ENCODE measurements around the gene STAT1.

Gene STAT1

DNA sequence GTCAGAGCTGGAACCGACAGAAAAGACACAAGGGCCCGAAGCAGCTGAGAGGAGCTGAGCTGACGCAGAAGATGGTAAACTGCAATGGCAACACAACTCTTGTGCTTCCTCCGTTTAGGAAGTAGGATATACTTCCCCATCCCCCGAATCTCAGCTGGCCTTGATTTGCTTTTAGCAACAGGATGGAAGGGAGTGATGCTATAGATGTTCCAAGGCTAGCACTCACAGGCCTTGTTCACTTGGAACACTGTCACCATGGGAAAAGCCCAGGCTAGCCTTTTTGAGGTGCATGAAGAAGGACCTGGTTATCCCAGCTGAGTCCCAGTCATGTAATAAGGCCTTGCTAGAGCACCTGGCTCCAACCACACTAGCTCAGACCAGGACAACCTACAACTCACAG is 26.0 kb downstream of the STAT1 start:
- no peak for TF ChIP-seq CTCF (IDR thresholded peaks at IDR 0.05; ENCODE audit: extremely low read depth, insufficient read depth, missing control alignments)
- in situ Hi-C loops (cut with MboI; ENCODE audit: low pct_unique_long_range_greater_than_20kb, low sequenced_read_pairs, unreplicated experiment) = no loop called here
- DNase-seq (ENCODE audit: low spot score) = no peak

GRCh38 chr2:190987116-190987515 is 26.9 kb downstream of the STAT1 start:
- no peak for DNase-seq (ENCODE audit: low spot score)
- in situ Hi-C loops (cut with MboI; ENCODE audit: low pct_unique_long_range_greater_than_20kb, low sequenced_read_pairs, unreplicated experiment) = no loop called here
- no peak for TF ChIP-seq CTCF (IDR thresholded peaks at IDR 0.05; ENCODE audit: extremely low read depth, insufficient read depth, missing control alignments)

- in situ Hi-C loops (cut with MboI; ENCODE audit: low pct_unique_long_range_greater_than_20kb, low sequenced_read_pairs, unreplicated experiment) = no loop called here
- DNase-seq (ENCODE audit: low spot score) = no peak
- no peak for TF ChIP-seq CTCF (IDR thresholded peaks at IDR 0.05; ENCODE audit: extremely low read depth, insufficient read depth, missing control alignments)
These were observed 27.6 kb downstream of the STAT1 start for GRCh38 chr2:190986221-190986953.

DNA sequence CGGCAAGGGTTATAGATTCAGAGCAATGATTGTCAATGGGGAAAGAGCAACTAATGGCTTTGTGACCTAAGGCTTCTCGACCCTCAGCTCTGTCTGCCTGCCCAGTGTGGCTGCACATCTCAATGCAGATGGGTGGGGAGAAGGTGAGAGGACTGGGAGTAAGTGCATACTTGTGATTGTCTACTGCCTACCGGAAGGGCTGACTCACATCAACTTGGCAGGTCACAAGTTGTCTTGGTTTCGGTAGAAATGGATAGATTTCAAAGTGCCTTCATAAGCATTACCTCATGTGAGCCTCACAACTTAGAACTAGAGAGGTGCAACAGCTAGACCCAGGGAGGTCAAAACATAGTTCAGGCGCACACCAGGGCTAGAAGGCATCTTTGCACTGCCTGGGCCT is 29.4 kb downstream of the STAT1 start:
- DNase-seq (ENCODE audit: low spot score) = no peak
- in situ Hi-C loops (cut with MboI; ENCODE audit: low pct_unique_long_range_greater_than_20kb, low sequenced_read_pairs, unreplicated experiment) = no loop called here
- no peak for TF ChIP-seq CTCF (IDR thresholded peaks at IDR 0.05; ENCODE audit: extremely low read depth, insufficient read depth, missing control alignments)

DNA sequence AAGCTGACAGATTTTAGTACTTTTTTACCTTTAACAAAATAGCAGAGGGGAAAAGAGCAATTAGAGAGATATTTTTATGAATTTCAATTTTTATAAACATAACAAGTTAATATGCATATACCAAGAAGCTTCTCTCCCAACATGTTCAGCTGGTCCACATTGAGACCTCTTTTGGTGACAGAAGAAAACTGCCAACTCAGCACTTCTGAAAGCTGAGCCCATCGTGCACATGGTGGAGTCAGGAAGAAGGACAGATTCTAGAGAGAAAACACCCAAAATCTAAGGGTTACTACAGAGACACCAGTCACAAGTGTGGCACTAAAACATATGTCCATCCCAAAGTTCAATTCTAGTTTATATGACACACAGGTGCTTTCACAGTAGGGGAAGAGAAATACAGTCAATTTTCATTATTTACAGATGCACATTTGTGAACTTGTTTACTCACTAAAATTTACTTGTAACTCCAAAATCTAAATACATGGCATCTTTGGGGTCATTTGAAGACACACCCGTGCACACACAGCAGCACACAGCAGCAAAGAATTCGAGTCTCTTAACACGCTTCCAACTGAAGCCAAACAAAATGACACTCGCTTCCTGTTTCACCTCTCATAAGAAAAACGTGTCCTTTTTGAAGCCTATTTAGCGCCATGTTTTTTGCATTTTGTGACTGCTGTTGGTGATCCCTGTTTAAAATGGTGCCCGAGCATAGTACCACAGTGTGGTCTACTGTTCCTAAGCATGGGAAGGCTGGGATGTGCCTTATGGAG is 31.5 kb downstream of the STAT1 start:
- in situ Hi-C loops (cut with MboI; ENCODE audit: low pct_unique_long_range_greater_than_20kb, low sequenced_read_pairs, unreplicated experiment) = no loop called here
- DNase-seq (ENCODE audit: low spot score) = no peak
- no peak for TF ChIP-seq CTCF (IDR thresholded peaks at IDR 0.05; ENCODE audit: extremely low read depth, insufficient read depth, missing control alignments)

DNA sequence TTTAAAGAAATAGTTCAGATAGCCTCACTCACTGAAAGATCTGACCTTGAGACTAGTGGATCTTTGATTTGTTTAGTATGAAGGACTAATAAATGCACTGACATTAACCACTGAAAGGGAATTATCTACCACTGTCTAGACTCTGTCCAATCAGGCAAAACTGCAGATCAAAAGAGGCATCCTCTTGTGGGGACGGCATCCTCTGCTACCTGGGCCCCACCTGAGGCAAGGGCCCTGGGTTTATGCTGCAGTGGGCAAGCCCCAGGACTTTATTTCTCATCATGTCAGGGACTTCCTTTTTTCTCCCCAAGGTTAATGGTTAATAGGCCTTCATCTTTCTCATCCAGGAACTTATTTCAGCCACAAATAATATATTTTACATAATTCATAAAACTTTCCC is 32.2 kb downstream of the STAT1 start:
- no peak for DNase-seq (ENCODE audit: low spot score)
- no peak for TF ChIP-seq CTCF (IDR thresholded peaks at IDR 0.05; ENCODE audit: extremely low read depth, insufficient read depth, missing control alignments)
- in situ Hi-C loops (cut with MboI; ENCODE audit: low pct_unique_long_range_greater_than_20kb, low sequenced_read_pairs, unreplicated experiment) = no loop called here
